Body of pancreas (tissue), 4 donors: Measurements from ENCODE around the gene APLF. TPM values are rescaled to one million over a fixed set of nuclear protein-coding genes. Genes with fewer than 3 reads are reported as not detected.
"Not testable (repeated sequence)": the region's sequence is repeated elsewhere in the genome, so short reads cannot be mapped to it uniquely, and the experiment has no call there.

Source experiments
- ATAC-seq: fragments of 150-250 bp; one replicate; pipeline ENCODE4 v1.9.1; 2016
- DNase-seq, 4 donors: peaks; one replicate each; pipeline ENCODE4 v3.0.0-alpha.2; 2019
- H3K27ac ChIP-seq, 4 donors: fragments of 200-600 bp; sonication (generic); 1 replicate in 3 of 4; 2 replicates in 1 of 4; pipeline versions ENCODE4 v1.5.1 to v1.6.1; 2016 to 2019; ENCODE audit warnings: mild to moderate bottlenecking in 1 of 4, mixed read lengths in 1 of 4, moderate library complexity in 1 of 4
- H3K27me3 ChIP-seq, 2 donors: fragments of 200-600 bp; sonication (generic); one replicate each; pipeline ENCODE4 v1.6.0; 2016; ENCODE audit warnings: mild to moderate bottlenecking in 1 of 2
- H3K36me3 ChIP-seq, 2 donors: fragments of 200-600 bp; sonication (generic); replicated peaks in 1 of 2; 2 replicates each; pipeline ENCODE4 v1.5.1; 2016; ENCODE audit warnings: low read depth in 2 of 2; ENCODE audit not compliant: insufficient read depth in 1 of 2
- H3K4me1 ChIP-seq: fragments of 200-600 bp; sonication (generic); one replicate; pipeline ENCODE4 v1.6.0; 2016
- H3K4me3 ChIP-seq, 2 donors: fragments of 200-600 bp; sonication (generic); 1 replicate in 1 of 2; 2 replicates in 1 of 2; pipeline ENCODE4 v1.5.1; 2016 to 2019
- H3K9me3 ChIP-seq, 3 donors: fragments of 200-600 bp; sonication (generic); 1 replicate in 2 of 3; 2 replicates in 1 of 3; pipeline ENCODE4 v1.5.1; 2016
- CTCF ChIP-seq, 7 experiments: fragments of 450-650 bp in 4 of 7; fragments of 200-600 bp in 3 of 7; sonication (generic) in 3 of 7; IDR thresholded peaks; one replicate each; pipeline ENCODE4 v1.5.1; 2016 to 2019; ENCODE audit warnings: antibody characterized with exemption in 7 of 7
- POLR2A ChIP-seq, 3 donors: fragments of 450-650 bp; IDR thresholded peaks; one replicate each; pipeline ENCODE4 v1.6.1; 2016; ENCODE audit warnings: antibody characterized with exemption in 3 of 3, mild to moderate bottlenecking in 2 of 3
- WGBS, 2 donors: methylation state at CpG; one replicate each; pipeline ENCODE4 v1.1.5; 2017; 5-methylcytosine and 5-hydroxymethylcytosine counted together
- intact Hi-C: fragments of 100-400 bp; cut with DNase I; formaldehyde crosslinking; loops from one replicate; pipeline ENCODE4 v1.15.1; 2023
- total RNA-seq, 2 donors: library from RNA; depleted of rRNA; stranded (reverse); fragments of >200 nt; gene quantifications; one replicate each; pipeline ENCODE4 v1.1.0, GENCODE V29; 2016

Gene APLF
- total RNA-seq, 2 donors from 2014 or later = 3.9 to 4.0 TPM

- H3K4me3 ChIP-seq = no peak overlapping the region
Observed at GRCh38 chr2:68590702-68591101, 123.3 kb downstream of the APLF start.

GRCh38 chr2:68591225-68591624, 123.8 kb downstream of the APLF start:
- H3K9me3 ChIP-seq = no peaks in the 10 kb centered on the region
- H3K4me3 ChIP-seq = no peak overlapping the region
- H3K27ac ChIP-seq = no peak overlapping the region
- ATAC-seq (no peak), DNase-seq (no peak)
- WGBS, 2 donors = 86 to 88% methylated on average over 4 of the region's 4 CpGs
- H3K4me1 ChIP-seq = peaks cover 15% of the 10 kb centered on the region
- intact Hi-C loops = no loop called here
- no peaks in the 10 kb centered on the region for H3K27me3 ChIP-seq
- TF ChIP-seq CTCF (IDR thresholded peaks at IDR 0.05) (no peak), POLR2A (IDR thresholded peaks at IDR 0.05) (no peak)
- no peaks in the 10 kb centered on the region for H3K36me3 ChIP-seq

More at GRCh38 chr2:68590702-68591101, 123.3 kb downstream of the APLF start:
- no peaks in the 10 kb centered on the region for H3K27me3 ChIP-seq
- intact Hi-C loops = no loop called here
- no peak for DNase-seq
- H3K4me1 ChIP-seq = peaks cover 15% of the 10 kb centered on the region
- H3K9me3 ChIP-seq = no peaks in the 10 kb centered on the region
- TF ChIP-seq CTCF (IDR thresholded peaks at IDR 0.05) = no peak
- no peak for TF ChIP-seq POLR2A (IDR thresholded peaks at IDR 0.05)
- no peaks in the 10 kb centered on the region for H3K36me3 ChIP-seq
- WGBS, 2 donors = 33 to 36% methylated on average over 1 of the region's 1 CpG
- H3K27ac ChIP-seq = no peak overlapping the region
- no peak for ATAC-seq

GRCh38 chr2:68594041-68594440, 126.7 kb downstream of the APLF start:
- ATAC-seq (no peak), DNase-seq (no peak)
- no peaks in the 10 kb centered on the region for H3K36me3 ChIP-seq
- no peak for TF ChIP-seq CTCF (IDR thresholded peaks at IDR 0.05)
- TF ChIP-seq POLR2A (IDR thresholded peaks at IDR 0.05) = no peak
- intact Hi-C loops = no loop called here
- WGBS, 2 donors = 86 to 100% methylated on average over 1 of the region's 1 CpG
- no peaks in the 10 kb centered on the region for H3K27me3 ChIP-seq
- H3K4me1 ChIP-seq = peaks cover 15% of the 10 kb centered on the region
- no peak overlapping the region for H3K4me3 ChIP-seq
- H3K27ac ChIP-seq = peak overlapping the region in 2 of 4 donors; percentile 39 to 70
- no peaks in the 10 kb centered on the region for H3K9me3 ChIP-seq

GRCh38 chr2:68594674-68595492, 127.5 kb downstream of the APLF start:
- Histone ChIP-seq H3K27ac (peak overlapping the region in 3 of 4 donors; percentile 39 to 75 (median 70)), H3K9me3 (no peaks in the 10 kb centered on the region), H3K4me1 (peaks cover 15% of the 10 kb centered on the region), H3K27me3 (no peaks in the 10 kb centered on the region), H3K4me3 (no peak overlapping the region), H3K36me3 (no peaks in the 10 kb centered on the region)
- peak; percentile 49 to 84 (median 68) for TF ChIP-seq CTCF (IDR thresholded peaks at IDR 0.05)
- TF ChIP-seq POLR2A (IDR thresholded peaks at IDR 0.05) = no peak
- DNase-seq (peak; percentile 28 to 60 (median 48)), ATAC-seq (peak; percentile 68)
- WGBS, 2 donors = 1 to 6% methylated on average over 5 of the region's 5 CpGs
- intact Hi-C loops = no loop called here

- H3K4me3 ChIP-seq, DNase-seq, H3K36me3 ChIP-seq, intact Hi-C loops, H3K9me3 ChIP-seq, ATAC-seq, H3K27me3 ChIP-seq: not testable (repeated sequence)
- Histone ChIP-seq H3K4me1 (peaks cover 15% of the 10 kb centered on the region), H3K27ac (peak overlapping the region in 2 of 4 donors; percentile 70 to 75)
- WGBS, 2 donors = 34% methylated on average over 2 of the region's 2 CpGs
Observed at GRCh38 chr2:68595493-68595785, 128.1 kb downstream of the APLF start.

- H3K4me1 ChIP-seq, DNase-seq, H3K27me3 ChIP-seq, H3K4me3 ChIP-seq, intact Hi-C loops, H3K36me3 ChIP-seq, H3K27ac ChIP-seq, ATAC-seq, H3K9me3 ChIP-seq: not testable (repeated sequence)
- 85 to 91% methylated on average over 3 of the region's 3 CpGs for WGBS, 2 donors
Observed at GRCh38 chr2:68600495-68600894, 133.1 kb downstream of the APLF start.
